Activated T-cell treated with anti-CD3 and anti-CD28 coated beads for 1 hour (primary cell): ENCODE data around the gene FAM227A.
"Not testable (repeated sequence)": the region's sequence is repeated elsewhere in the genome, so short reads cannot be mapped to it uniquely, and the experiment has no call there.

Experiments used
- DNase-seq: peaks from one replicate; pipeline ENCODE4 v3.0.0-alpha.2; 2020; ENCODE audit warnings: low read depth

FAM227A gene

GRCh38 chr22:38657045-38657909 lies 1.1 kb upstream of the FAM227A start:
- DNase-seq = peak; percentile 14

- DNase-seq = no peak
Measured at GRCh38 chr22:38655519-38656255, 505 bp downstream of the FAM227A start.

GRCh38 chr22:38653741-38654140 lies 2.5 kb downstream of the FAM227A start:
- no peak for DNase-seq

- no peak for DNase-seq
Measured at GRCh38 chr22:38652859-38653258, 3.3 kb downstream of the FAM227A start.

GRCh38 chr22:38649841-38650522 lies 6.2 kb downstream of the FAM227A start:
- no peak for DNase-seq

GRCh38 chr22:38645430-38645829 lies 10.8 kb downstream of the FAM227A start:
- no peak for DNase-seq

GRCh38 chr22:38644245-38644644 lies 11.9 kb downstream of the FAM227A start:
- DNase-seq = not testable (repeated sequence)

GRCh38 chr22:38641476-38642040 lies 14.6 kb downstream of the FAM227A start:
- no peak for DNase-seq

GRCh38 chr22:38638728-38639127 lies 17.5 kb downstream of the FAM227A start:
- no peak for DNase-seq

GRCh38 chr22:38638216-38638615 lies 18.0 kb downstream of the FAM227A start:
- DNase-seq = no peak

GRCh38 chr22:38632528-38632927 lies 23.7 kb downstream of the FAM227A start:
- DNase-seq = no peak

GRCh38 chr22:38631724-38632123 lies 24.5 kb downstream of the FAM227A start:
- DNase-seq = no peak

- DNase-seq = no peak
Measured at GRCh38 chr22:38629108-38629507, 27.1 kb downstream of the FAM227A start.

- no peak for DNase-seq
Measured at GRCh38 chr22:38628444-38628843, 27.7 kb downstream of the FAM227A start.

GRCh38 chr22:38623351-38623750 lies 32.8 kb downstream of the FAM227A start:
- no peak for DNase-seq

GRCh38 chr22:38618682-38619081 lies 37.5 kb downstream of the FAM227A start:
- DNase-seq = no peak

- no peak for DNase-seq
Measured at GRCh38 chr22:38618258-38618657, 37.9 kb downstream of the FAM227A start.

- DNase-seq = not testable (repeated sequence)
Measured at GRCh38 chr22:38615064-38615405, 41.2 kb downstream of the FAM227A start.

GRCh38 chr22:38614332-38615063 lies 41.7 kb downstream of the FAM227A start:
- DNase-seq = no peak

- DNase-seq = no peak
Measured at GRCh38 chr22:38613588-38613987, 42.6 kb downstream of the FAM227A start.

GRCh38 chr22:38612217-38613006 lies 43.8 kb downstream of the FAM227A start:
- no peak for DNase-seq
